Kidney epithelial cell (primary cell): ENCODE data around the gene PGS1. TPM values are rescaled to one million over a fixed set of nuclear protein-coding genes. Genes with fewer than 3 reads are reported as not detected.
A peak's percentile ranks its signal among the peaks of the same experiment; 100 is the strongest.

ENCODE experiments used
- DNase-seq: peaks from one replicate; pipeline ENCODE4 v3.0.0-alpha.2; 2010; ENCODE audit warnings: low read depth
- H3K27me3 ChIP-seq: 2 replicates; pipeline ENCODE4 v1.6.0; 2011; ENCODE audit warnings: low read length; ENCODE audit not compliant: control insufficient read depth, insufficient read depth
- H3K36me3 ChIP-seq: 2 replicates; pipeline ENCODE4 v1.5.1; 2011; ENCODE audit warnings: low read length; ENCODE audit not compliant: control insufficient read depth, insufficient read depth
- H3K4me3 ChIP-seq: 2 replicates; pipeline ENCODE4 v1.5.1; 2011; ENCODE audit warnings: low read depth, mild to moderate bottlenecking, control low read depth, low read length
- CTCF ChIP-seq: IDR thresholded peaks from 2 replicates; pipeline ENCODE4 v1.5.1; 2011; ENCODE audit warnings: mild to moderate bottlenecking, moderate library complexity, low read length, control low read depth, inconsistent platforms; ENCODE audit not compliant: insufficient read depth, poor library complexity, severe bottlenecking
- total RNA-seq: library from RNA; depleted of rRNA; stranded (reverse); fragments of >200 nt; gene quantifications from 2 replicates; pipeline ENCODE4 v1.2.3, GENCODE V29; 2015

PGS1 gene
- total RNA-seq, 1 donor from 2014 or later: 34.5 TPM

GRCh38 chr17:78335209-78335608, 43.2 kb upstream of the PGS1 start:
- H3K4me3 ChIP-seq: no peak overlapping the region
- DNase-seq: no peak
- no peaks in the 10 kb centered on the region for H3K27me3 ChIP-seq
- TF ChIP-seq CTCF: no peak
- no peaks in the 10 kb centered on the region for H3K36me3 ChIP-seq

GRCh38 chr17:78337244-78338109, 41.0 kb upstream of the PGS1 start:
- H3K36me3 ChIP-seq: no peaks in the 10 kb centered on the region
- no peaks in the 10 kb centered on the region for H3K27me3 ChIP-seq
- TF ChIP-seq CTCF: no peak
- DNase-seq: no peak
- H3K4me3 ChIP-seq: no peak overlapping the region

- TF ChIP-seq CTCF: no peak
- Histone ChIP-seq H3K36me3 (no peaks in the 10 kb centered on the region), H3K4me3 (no peak overlapping the region), H3K27me3 (no peaks in the 10 kb centered on the region)
- DNase-seq: no peak
Observed at GRCh38 chr17:78338486-78339259, 39.8 kb upstream of the PGS1 start.

GRCh38 chr17:78340183-78340955, 38.1 kb upstream of the PGS1 start:
- H3K36me3 ChIP-seq: no peaks in the 10 kb centered on the region
- DNase-seq: no peak
- no peak overlapping the region for H3K4me3 ChIP-seq
- TF ChIP-seq CTCF: no peak
- no peaks in the 10 kb centered on the region for H3K27me3 ChIP-seq

- DNase-seq: no peak
- H3K36me3 ChIP-seq: no peaks in the 10 kb centered on the region
- no peaks in the 10 kb centered on the region for H3K27me3 ChIP-seq
- TF ChIP-seq CTCF: no peak
- peak overlapping the region; percentile 22 for H3K4me3 ChIP-seq
Observed at GRCh38 chr17:78341559-78342448, 36.6 kb upstream of the PGS1 start.
